ENCODE measurements around the gene TTC16.
A peak's percentile ranks its signal among the peaks of the same experiment; 100 is the strongest.

The TTC16 gene

GRCh38 chr9:127730799-127731410, 15.0 kb downstream of the TTC16 start:
- H3K27ac Mint-ChIP-seq = no peak overlapping the region
- no peak for ATAC-seq (replicated peaks)

DNA sequence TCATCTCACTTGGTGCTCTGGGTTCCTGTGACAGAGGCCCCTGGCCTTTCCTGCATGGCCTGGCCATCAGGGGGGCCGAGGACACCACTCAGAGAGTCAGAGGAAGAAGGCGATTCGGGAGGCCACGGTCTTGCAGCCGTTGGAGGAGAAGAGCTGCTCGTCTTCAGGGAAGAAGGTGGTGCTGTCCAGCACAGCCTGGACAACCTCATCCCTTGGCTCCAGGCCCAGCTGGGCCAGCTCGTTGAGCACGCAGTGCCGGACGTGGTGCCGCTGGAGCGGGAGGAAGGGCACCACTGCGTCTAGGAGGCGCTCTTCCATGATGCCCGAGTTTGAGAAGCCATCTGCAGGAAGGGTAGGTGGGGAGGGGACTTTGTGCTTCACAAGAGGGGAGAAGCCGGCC, 16.1 kb downstream of the TTC16 start:
- DNase-seq = no peak
- Mint-ChIP-seq H3K4me3 (no peak overlapping the region), H3K4me1 (ENCODE audit: low read depth in 2 of 2) (peaks cover 10 to 15% of the 10 kb centered on the region in 2 donors), H3K36me3 (ENCODE audit: insufficient read depth) (peaks cover 25% of the 10 kb centered on the region), H3K27ac (peak overlapping the region in 1 of 2 donors; percentile 51), H3K9me3 (no peaks in the 10 kb centered on the region), H3K27me3 (no peaks in the 10 kb centered on the region)
- ATAC-seq (replicated peaks) = no peak

More at GRCh38 chr9:127730799-127731410, 15.0 kb downstream of the TTC16 start:
- Mint-ChIP-seq H3K36me3 (ENCODE audit: insufficient read depth) (peaks cover 24% of the 10 kb centered on the region), H3K4me3 (no peak overlapping the region), H3K27me3 (no peaks in the 10 kb centered on the region), H3K9me3 (no peaks in the 10 kb centered on the region), H3K4me1 (ENCODE audit: low read depth in 2 of 2) (peaks cover 10 to 15% of the 10 kb centered on the region in 2 donors)
- DNase-seq = no peak

GRCh38 chr9:127732444-127732843, 16.6 kb downstream of the TTC16 start:
- Mint-ChIP-seq H3K27me3 (no peaks in the 10 kb centered on the region), H3K9me3 (no peaks in the 10 kb centered on the region), H3K4me1 (ENCODE audit: low read depth in 2 of 2) (peaks cover 10 to 15% of the 10 kb centered on the region in 2 donors), H3K27ac (no peak overlapping the region), H3K36me3 (ENCODE audit: insufficient read depth) (peaks cover 29% of the 10 kb centered on the region), H3K4me3 (no peak overlapping the region)
- ATAC-seq (replicated peaks) = no peak
- no peak for DNase-seq

DNA sequence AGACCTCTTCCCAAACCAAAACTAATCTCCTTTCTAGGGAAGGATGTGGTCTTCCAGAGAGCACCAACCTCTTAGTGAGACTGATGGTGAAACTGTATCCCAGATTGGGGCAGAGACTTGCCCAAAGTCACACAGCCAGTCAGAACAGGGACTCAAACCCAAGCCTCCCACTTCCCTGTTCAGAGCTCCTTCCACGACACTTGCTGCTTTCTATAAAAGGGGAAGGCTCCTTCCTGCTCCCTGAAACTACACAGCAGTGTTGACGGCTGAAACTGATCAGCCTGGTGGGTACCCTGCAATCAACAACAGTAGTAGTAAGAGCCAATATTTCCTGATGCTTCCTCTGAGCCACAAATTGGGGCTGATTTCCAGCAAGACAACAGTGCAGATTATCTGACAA, 17.7 kb downstream of the TTC16 start:
- no peak for ATAC-seq (replicated peaks)
- Mint-ChIP-seq H3K4me3 (peak overlapping the region in 1 of 2 donors; percentile 68), H3K9me3 (no peaks in the 10 kb centered on the region), H3K27ac (peak overlapping the region; percentile 88 to 98), H3K4me1 (ENCODE audit: low read depth in 2 of 2) (peaks cover 10 to 15% of the 10 kb centered on the region in 2 donors), H3K27me3 (no peaks in the 10 kb centered on the region), H3K36me3 (ENCODE audit: insufficient read depth) (peaks cover 40% of the 10 kb centered on the region)
- no peak for DNase-seq

DNA sequence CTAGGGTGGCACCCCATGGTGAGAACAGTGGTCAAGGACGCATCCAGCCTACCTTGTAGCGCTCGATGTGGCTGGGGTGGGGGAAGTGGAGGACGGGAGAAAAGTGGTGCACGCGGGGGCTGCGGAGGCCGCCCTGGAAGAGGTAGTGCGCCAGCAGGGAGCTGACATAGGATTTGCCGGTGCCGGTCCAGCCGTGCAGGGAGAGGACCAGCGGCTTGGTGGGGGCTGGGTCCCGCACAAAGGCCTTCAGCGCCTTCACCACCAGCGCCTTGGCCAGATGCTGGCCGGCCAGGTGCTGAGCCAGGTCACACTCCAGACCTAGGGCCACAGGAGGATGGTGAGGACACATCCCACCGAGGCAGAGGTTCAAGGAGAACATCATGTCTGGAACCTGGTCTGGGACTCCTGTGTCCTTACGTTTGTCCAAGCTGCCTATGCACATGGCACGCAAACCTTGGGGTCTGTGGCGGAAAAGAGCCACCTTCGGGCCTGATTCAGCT, 18.4 kb downstream of the TTC16 start:
- no peaks in the 10 kb centered on the region for H3K9me3 Mint-ChIP-seq
- no peaks in the 10 kb centered on the region for H3K27me3 Mint-ChIP-seq
- H3K4me3 Mint-ChIP-seq = peak overlapping the region; percentile 68 to 76
- H3K27ac Mint-ChIP-seq = peak overlapping the region; percentile 88 to 98
- H3K4me1 Mint-ChIP-seq (ENCODE audit: low read depth in 2 of 2) = peaks cover 10 to 15% of the 10 kb centered on the region in 2 donors
- DNase-seq = no peak
- peaks cover 46% of the 10 kb centered on the region for H3K36me3 Mint-ChIP-seq (ENCODE audit: insufficient read depth)
- no peak for ATAC-seq (replicated peaks)

DNA sequence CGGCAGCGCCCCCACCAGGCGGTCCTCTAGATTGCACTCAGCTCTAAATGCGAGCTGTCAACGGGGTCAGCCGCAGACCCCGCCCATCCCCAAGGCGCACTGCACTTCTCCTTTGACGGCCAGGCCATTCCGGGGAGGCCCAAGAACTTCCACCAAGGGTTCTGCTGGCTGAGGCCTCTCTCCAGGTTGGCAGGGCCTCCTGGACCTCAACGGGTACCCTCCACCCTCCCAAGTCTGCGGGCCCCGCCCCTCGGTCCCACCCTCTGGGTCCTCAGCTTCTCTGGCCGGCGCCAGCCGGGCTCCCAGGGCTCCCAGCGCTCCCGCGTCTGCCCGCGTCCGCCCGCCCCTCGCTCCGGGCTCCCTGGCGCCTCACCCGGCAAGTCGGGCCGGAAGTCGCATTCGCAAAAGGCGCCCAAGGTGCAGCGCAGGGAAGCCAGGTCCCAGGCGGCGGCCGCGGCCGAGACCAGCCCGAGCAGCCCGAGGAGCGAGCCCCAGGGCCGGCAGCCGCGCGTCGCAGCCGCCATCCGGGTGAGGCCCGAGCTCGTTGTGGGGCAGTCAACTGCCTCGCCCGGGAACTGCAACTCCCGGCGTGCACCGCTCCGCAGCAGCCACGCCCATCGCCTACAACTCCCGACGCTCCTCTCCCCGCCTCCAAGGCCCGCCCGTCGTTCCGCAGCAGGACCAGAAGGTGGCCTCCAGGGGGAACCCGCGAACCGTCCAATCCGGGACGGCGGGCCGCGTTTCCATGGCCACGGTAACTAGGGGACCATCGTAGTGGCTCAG, 19.1 kb downstream of the TTC16 start, which contains the start of gene TOR2A:
TSS of gene TOR2A (minus strand) at position 548 of the 783 bp plus-strand sequence. CDS start at position 524, 24 bp downstream.
- DNase-seq (peak; percentile 99 to 100 (median 99)), ATAC-seq (replicated peaks) (peak; percentile 86)
- peak within 1 kb of the TSS; percentile 88 to 98 for H3K27ac Mint-ChIP-seq
- H3K9me3 Mint-ChIP-seq = no peaks in the 10 kb centered on the region
- H3K4me1 Mint-ChIP-seq (ENCODE audit: low read depth in 2 of 2) = peaks cover 10 to 15% of the 10 kb centered on the region in 2 donors
- H3K36me3 Mint-ChIP-seq (ENCODE audit: insufficient read depth) = peaks cover 53% of the 10 kb centered on the region
- peak within 1 kb of the TSS; percentile 68 to 76 for H3K4me3 Mint-ChIP-seq
- H3K27me3 Mint-ChIP-seq = no peaks in the 10 kb centered on the region

DNA sequence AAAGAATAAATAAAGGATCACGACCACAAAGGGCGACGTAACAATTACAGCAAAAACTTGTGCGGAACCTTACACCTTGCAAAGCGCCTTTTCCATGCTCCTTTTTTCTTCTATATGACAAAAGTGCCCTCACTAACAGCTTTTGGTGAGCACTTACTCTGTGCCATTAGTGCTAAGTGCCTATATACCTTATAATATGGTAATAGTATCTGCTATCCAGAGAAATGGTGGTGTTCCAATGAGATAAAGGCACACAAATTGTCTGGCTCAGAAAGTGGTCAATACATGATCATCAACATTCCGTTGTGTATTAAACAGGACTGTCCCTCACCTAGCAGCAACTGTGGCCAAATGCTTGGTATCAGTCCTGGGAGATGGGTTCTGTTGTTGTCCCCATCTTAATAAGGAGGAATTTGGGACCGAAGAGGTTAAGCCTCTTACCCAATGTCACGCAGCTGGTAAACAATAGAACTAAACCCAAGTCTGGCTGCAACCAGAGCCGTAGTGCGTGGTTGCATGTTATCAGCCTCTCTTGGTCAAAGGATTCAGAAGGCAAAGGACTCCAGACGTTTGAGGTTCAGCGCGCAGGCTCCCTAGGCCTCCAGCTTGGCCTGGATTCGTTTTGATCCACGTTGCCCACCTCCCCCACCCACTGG, 19.8 kb downstream of the TTC16 start:
- Mint-ChIP-seq H3K36me3 (ENCODE audit: insufficient read depth) (peaks cover 59% of the 10 kb centered on the region), H3K4me3 (peak overlapping the region; percentile 68 to 76), H3K27me3 (no peaks in the 10 kb centered on the region), H3K4me1 (ENCODE audit: low read depth in 2 of 2) (peaks cover 10 to 15% of the 10 kb centered on the region in 2 donors), H3K9me3 (no peaks in the 10 kb centered on the region), H3K27ac (peak overlapping the region; percentile 88 to 98)
- DNase-seq = no peak
- no peak for ATAC-seq (replicated peaks)

DNA sequence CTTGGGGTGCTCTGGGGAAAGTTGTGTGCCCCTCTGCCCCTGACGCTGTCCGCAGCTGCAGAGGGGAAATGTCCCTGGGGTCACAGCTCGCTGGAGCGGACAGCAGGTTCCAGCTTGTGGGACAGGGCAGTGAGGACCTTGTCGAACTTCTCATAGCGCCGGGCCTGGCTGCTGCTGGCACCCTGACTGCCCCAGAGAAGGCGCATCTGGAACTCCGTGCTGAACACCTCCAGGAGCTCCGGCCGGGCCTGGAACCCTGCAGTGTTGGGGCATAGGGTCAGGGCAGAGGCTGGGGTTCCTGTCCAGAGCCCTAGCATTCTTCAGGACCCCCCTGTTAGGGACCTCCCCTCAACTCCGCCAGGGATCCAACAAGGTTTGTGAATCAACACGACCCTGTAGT, 22.8 kb downstream of the TTC16 start:
- no peak for ATAC-seq (replicated peaks)
- H3K9me3 Mint-ChIP-seq = no peaks in the 10 kb centered on the region
- peaks cover 77% of the 10 kb centered on the region for H3K36me3 Mint-ChIP-seq (ENCODE audit: insufficient read depth)
- no peaks in the 10 kb centered on the region for H3K27me3 Mint-ChIP-seq
- H3K4me3 Mint-ChIP-seq = no peak overlapping the region
- H3K4me1 Mint-ChIP-seq (ENCODE audit: low read depth in 2 of 2) = peaks cover 8 to 11% of the 10 kb centered on the region in 2 donors
- H3K27ac Mint-ChIP-seq = peak overlapping the region in 1 of 2 donors; percentile 88
- DNase-seq = no peak

- DNase-seq (no peak), ATAC-seq (replicated peaks) (no peak)
- no peaks in the 10 kb centered on the region for H3K9me3 Mint-ChIP-seq
- peaks cover 3% of the 10 kb centered on the region in 2 donors for H3K4me1 Mint-ChIP-seq (ENCODE audit: low read depth in 2 of 2)
- H3K36me3 Mint-ChIP-seq (ENCODE audit: insufficient read depth) = peaks cover 88% of the 10 kb centered on the region
- peak overlapping the region; percentile 82 to 91 for H3K27ac Mint-ChIP-seq
- H3K4me3 Mint-ChIP-seq = no peak overlapping the region
- H3K27me3 Mint-ChIP-seq = no peaks in the 10 kb centered on the region
Observed at GRCh38 chr9:127739614-127740330, 23.9 kb downstream of the TTC16 start.

- no peak for ATAC-seq (replicated peaks)
- Mint-ChIP-seq H3K9me3 (no peaks in the 10 kb centered on the region), H3K36me3 (ENCODE audit: insufficient read depth) (peaks cover 96% of the 10 kb centered on the region), H3K27ac (peak overlapping the region in 1 of 2 donors; percentile 26), H3K27me3 (no peaks in the 10 kb centered on the region), H3K4me1 (ENCODE audit: low read depth in 2 of 2) (peaks cover under 1 to 4% of the 10 kb centered on the region in 2 donors), H3K4me3 (no peak overlapping the region)
- no peak for DNase-seq
Observed at GRCh38 chr9:127741831-127742434, 26.1 kb downstream of the TTC16 start.

DNA sequence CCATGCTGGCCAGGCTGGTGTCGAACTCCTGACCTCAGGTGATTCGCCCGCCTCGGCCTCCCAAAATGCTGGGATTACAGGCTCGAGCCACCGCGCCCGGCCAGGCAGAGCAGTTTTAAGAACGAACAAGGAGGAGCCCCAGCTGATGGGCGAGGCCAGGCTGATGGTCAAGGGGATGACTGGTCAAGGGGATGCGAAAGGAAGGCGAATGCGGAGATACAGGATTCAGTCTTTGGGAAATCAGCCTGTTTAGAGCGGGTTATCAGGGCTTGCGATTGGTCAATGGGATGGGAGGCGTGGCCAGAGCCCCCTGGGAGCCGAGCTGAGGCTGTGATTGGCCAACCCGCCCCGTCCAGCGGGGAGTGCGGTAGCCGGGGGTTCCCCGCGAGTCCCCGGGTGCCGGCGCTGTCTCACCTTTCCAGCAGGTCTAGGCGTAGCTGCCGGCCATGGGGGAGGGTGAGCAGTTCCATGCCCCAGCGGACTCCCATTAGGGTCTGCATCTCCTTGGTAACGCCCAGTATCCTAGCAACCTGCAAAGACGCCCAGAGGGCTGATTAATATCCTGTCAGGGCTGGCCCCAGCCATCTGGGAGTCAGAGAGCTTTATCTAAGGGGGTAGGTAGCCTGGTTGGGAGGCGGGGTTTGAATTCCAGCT, 26.7 kb downstream of the TTC16 start:
- Mint-ChIP-seq H3K36me3 (ENCODE audit: insufficient read depth) (peaks cover 96% of the 10 kb centered on the region), H3K4me1 (ENCODE audit: low read depth in 2 of 2) (peaks cover 3 to 7% of the 10 kb centered on the region in 2 donors), H3K27ac (no peak overlapping the region), H3K4me3 (no peak overlapping the region), H3K9me3 (no peaks in the 10 kb centered on the region), H3K27me3 (no peaks in the 10 kb centered on the region)
- DNase-seq = no peak
- ATAC-seq (replicated peaks) = no peak

DNA sequence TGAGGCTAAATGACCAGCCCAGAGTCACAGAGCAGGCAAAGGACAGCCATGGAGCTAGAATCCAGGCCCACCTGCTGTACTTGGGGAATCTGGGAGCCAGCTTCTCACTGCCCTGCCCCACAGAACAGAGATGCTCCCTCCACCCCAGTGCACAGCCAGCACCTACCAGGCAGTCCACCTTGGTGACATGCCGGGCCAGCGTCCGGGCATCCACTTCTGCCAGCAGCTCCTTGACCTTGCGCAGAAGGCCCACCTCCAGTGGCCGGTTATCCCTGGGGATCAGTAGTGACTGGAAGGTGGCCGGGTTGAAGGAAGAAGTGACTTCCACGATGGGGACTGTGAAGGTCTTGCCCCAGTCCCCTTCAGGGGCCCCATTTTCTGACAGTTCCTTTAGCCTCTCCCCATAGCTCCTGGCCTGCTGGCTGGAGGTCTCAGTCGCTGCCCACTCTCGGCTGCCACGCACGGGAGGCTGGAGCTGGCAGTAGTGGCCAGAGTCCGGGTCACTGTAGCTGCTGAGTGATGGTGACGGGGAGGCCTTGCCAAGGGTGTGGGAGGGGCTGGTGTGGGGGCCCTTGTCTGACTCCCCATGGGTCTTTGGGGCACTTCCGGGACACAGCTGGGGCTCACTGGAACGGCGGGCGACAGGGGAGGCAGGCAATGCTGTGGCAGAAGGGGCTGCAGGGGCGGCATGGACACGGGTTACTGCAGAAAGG, 28.7 kb downstream of the TTC16 start:
- no peak overlapping the region for H3K4me3 Mint-ChIP-seq
- H3K36me3 Mint-ChIP-seq (ENCODE audit: insufficient read depth) = peaks cover 93% of the 10 kb centered on the region
- H3K27ac Mint-ChIP-seq = peak overlapping the region; percentile 29 to 55

More for the DNA sequence above, 28.7 kb downstream of the TTC16 start:
- Mint-ChIP-seq H3K27me3 (no peaks in the 10 kb centered on the region), H3K9me3 (no peaks in the 10 kb centered on the region), H3K4me1 (ENCODE audit: low read depth in 2 of 2) (peaks cover 3 to 9% of the 10 kb centered on the region in 2 donors)
- DNase-seq (no peak), ATAC-seq (replicated peaks) (no peak)

Measured in effector memory CD8-positive, alpha-beta T cell (primary cell).